RWPE2 (cell line): ENCODE results near the gene EEF2K.
A peak's percentile ranks its signal among the peaks of the same experiment; 100 is the strongest.

Experiments used
- ATAC-seq: fragments of 200-7000 bp; cut with Tn5 transposase; 3 replicates; pipeline ENCODE4 v1.9.1; 2021; ENCODE audit warnings: low read depth
- DNase-seq: peaks from one replicate; pipeline ENCODE4 v3.0.0-alpha.2; 2020; ENCODE audit warnings: low spot score
- H3K27ac ChIP-seq: fragments of 450-650 bp; 2 replicates; pipeline ENCODE4 v1.5.1; 2017; ENCODE audit warnings: mild to moderate bottlenecking; ENCODE audit not compliant: poor library complexity, severe bottlenecking
- H3K27me3 ChIP-seq: fragments of 250-450 bp; sonication (Bioruptor Pico); 2 replicates; pipeline ENCODE4 v1.5.1; 2021; ENCODE audit warnings: mild to moderate bottlenecking, moderate library complexity; ENCODE audit not compliant: insufficient read depth, poor library complexity, severe bottlenecking
- H3K36me3 ChIP-seq: fragments of 250-450 bp; sonication (Bioruptor Pico); 2 replicates; pipeline ENCODE4 v1.5.1; 2020; ENCODE audit warnings: low read depth, mild to moderate bottlenecking, moderate library complexity
- H3K4me1 ChIP-seq: fragments of 250-450 bp; sonication (Bioruptor Pico); 2 replicates; pipeline ENCODE4 v1.5.1; 2021; ENCODE audit warnings: mild to moderate bottlenecking, moderate library complexity; ENCODE audit not compliant: insufficient read depth, poor library complexity, severe bottlenecking
- H3K4me3 ChIP-seq: fragments of 250-450 bp; sonication (Bioruptor Pico); 2 replicates; pipeline ENCODE4 v1.5.1; 2021; ENCODE audit warnings: mild to moderate bottlenecking, moderate library complexity; ENCODE audit not compliant: severe bottlenecking
- H3K9me3 ChIP-seq: fragments of 250-450 bp; sonication (Bioruptor Pico); 2 replicates; pipeline ENCODE4 v1.5.1; 2021; ENCODE audit warnings: mild to moderate bottlenecking, moderate library complexity; ENCODE audit not compliant: severe bottlenecking
- TF ChIP-seq, protein P1 (sequence below): fragments of 450-650 bp; IDR thresholded peaks from one replicate; pipeline ENCODE4 v1.5.1; 2017; ENCODE audit warnings: mild to moderate bottlenecking, moderate library complexity; ENCODE audit not compliant: poor library complexity, severe bottlenecking

The EEF2K gene

DNA sequence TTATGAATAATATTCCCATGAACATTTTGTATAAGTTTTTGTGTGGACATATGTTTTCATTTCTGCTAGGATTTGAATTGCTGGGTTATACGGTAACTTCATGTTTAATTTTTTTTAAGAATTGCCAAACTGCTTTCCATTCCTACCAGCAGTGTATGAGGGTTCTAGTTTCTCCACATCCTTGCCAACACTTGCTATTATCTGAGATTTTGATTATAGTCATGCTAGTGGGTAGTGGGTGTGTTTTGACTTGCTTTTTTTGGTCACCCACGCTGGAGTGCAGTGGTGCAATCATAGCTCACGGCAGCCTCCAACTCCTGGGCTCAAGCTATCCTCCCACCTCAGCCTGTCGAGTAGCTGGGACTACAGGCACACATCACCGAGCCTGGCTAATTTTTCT lies 3.0 kb upstream of the EEF2K start:
- Histone ChIP-seq H3K27me3 (no peaks in the 10 kb centered on the region), H3K27ac (no peak overlapping the region), H3K4me1 (peaks cover 10% of the 10 kb centered on the region), H3K4me3 (no peak overlapping the region), H3K9me3 (no peaks in the 10 kb centered on the region), H3K36me3 (no peaks in the 10 kb centered on the region)
- no peak for DNase-seq
- TF ChIP-seq, protein P1, sequence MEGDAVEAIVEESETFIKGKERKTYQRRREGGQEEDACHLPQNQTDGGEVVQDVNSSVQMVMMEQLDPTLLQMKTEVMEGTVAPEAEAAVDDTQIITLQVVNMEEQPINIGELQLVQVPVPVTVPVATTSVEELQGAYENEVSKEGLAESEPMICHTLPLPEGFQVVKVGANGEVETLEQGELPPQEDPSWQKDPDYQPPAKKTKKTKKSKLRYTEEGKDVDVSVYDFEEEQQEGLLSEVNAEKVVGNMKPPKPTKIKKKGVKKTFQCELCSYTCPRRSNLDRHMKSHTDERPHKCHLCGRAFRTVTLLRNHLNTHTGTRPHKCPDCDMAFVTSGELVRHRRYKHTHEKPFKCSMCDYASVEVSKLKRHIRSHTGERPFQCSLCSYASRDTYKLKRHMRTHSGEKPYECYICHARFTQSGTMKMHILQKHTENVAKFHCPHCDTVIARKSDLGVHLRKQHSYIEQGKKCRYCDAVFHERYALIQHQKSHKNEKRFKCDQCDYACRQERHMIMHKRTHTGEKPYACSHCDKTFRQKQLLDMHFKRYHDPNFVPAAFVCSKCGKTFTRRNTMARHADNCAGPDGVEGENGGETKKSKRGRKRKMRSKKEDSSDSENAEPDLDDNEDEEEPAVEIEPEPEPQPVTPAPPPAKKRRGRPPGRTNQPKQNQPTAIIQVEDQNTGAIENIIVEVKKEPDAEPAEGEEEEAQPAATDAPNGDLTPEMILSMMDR = no peak
- ATAC-seq = no peak

DNA sequence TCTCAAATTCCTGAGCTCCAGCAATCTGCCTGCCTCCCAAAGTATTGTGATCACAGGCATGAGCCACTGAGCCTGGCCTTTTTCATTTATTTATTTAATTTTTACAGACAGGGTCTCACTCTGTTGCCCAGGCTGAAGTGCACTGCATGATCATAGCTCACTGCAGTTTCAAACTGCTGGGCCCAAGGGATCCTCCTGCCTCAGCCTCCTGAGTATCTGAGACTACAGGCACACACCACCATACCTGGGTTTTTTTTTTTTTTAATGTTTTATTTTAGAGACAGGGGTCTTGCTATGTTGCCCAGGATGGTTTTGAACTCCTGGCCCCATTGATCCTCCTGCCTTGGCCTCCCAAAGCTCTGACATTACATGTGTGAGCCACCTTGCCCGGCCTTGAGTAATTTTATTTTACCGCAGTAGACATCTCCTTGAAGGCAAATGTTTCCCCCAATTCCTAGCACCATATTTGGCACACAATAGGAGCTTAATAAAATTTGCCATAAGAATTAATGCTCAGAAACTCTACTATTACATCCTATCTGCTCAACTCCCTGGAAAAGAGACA lies 1.9 kb upstream of the EEF2K start:
- ATAC-seq (no peak), DNase-seq (no peak)
- Histone ChIP-seq H3K9me3 (no peaks in the 10 kb centered on the region), H3K4me1 (peaks cover 7% of the 10 kb centered on the region), H3K27me3 (no peaks in the 10 kb centered on the region), H3K27ac (no peak overlapping the region), H3K36me3 (no peaks in the 10 kb centered on the region), H3K4me3 (no peak overlapping the region)
- TF ChIP-seq, protein P1 = no peak

DNA sequence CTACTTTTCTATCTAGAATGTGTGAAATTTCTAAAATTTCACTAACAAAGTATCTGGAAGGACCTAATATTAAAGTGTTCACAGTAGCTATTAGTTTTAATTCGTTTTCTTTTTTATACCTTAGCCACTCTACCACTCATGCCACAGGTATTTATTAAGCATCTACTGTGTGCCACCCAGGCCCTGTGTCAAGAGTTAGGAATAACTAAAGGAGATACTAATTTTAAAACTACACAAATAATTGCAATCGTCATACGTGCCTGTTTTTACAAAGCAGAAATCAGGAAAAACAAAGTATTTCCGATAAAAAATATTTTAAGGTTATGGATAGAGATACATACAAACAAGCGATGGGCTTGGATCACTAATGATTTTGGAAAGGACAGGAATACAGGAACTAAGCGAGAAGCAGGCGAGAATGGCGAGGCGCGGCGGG lies 483 bp upstream of the EEF2K start:
- TF ChIP-seq, protein P1 = no peak
- no peak for DNase-seq
- Histone ChIP-seq H3K4me3 (peak overlapping the region; percentile 82), H3K4me1 (no peaks in the 10 kb centered on the region), H3K36me3 (no peaks in the 10 kb centered on the region), H3K27ac (peak overlapping the region; percentile 70), H3K27me3 (no peaks in the 10 kb centered on the region), H3K9me3 (no peaks in the 10 kb centered on the region)
- ATAC-seq = no peak

DNA sequence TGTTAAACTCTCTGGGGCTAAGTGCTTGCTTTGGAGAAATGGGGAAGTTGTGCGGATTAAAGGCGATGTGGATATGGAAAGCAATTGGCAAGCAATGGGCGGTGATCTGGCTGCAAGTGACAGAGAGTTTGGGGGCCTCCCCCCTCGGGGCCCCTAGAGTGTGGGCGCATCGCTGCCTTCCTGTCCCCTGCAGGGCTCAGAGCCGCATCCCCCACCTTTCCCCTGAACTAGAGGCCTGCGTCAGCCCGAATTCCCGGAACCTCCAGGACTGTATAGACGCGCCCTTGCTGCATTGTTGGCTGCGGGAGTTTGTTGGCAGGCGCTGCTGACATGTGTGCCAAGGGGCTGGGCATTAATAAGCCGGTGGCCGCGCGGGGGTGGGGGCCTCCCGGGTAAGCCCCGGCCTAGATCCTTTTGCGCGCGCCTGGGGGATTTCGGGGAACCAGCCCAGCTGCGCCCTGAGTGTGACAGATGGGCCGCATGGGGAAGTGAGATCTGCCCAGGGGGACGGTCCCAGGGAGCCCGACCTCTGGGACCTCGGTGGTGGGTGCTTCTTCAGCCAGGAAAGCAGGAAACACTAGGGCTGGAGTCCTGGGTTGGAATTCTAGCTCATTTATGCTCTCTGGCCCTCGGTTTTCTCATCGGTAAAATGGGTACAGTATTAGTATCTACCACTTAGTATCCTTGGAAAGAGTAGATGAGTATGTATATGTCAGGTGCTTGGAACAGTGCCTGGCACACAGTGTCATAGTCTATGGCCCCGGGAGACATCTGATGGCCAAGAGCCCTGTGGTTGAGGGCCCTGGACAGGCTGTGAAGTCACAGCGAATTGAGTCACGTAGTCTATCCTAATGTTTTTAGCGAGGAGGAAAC lies 1.0 kb downstream of the EEF2K start:
- H3K9me3 ChIP-seq = no peaks in the 10 kb centered on the region
- H3K4me1 ChIP-seq = no peaks in the 10 kb centered on the region
- H3K4me3 ChIP-seq = peak overlapping the region; percentile 82
- TF ChIP-seq, protein P1 = no peak
- H3K27me3 ChIP-seq = no peaks in the 10 kb centered on the region
- no peaks in the 10 kb centered on the region for H3K36me3 ChIP-seq
- peak; percentile 16; the same call in 2 of the 3 replicates for ATAC-seq
- peak overlapping the region; percentile 70 for H3K27ac ChIP-seq
- DNase-seq = no peak
